Measurements from ENCODE around the gene STARD10.
A peak's percentile ranks its signal among the peaks of the same experiment; 100 is the strongest.

STARD10 gene

GRCh38 chr11:72825661-72826060 lies 31.8 kb upstream of the STARD10 start:
- TF ChIP-seq CTCF (IDR thresholded peaks at IDR 0.05; ENCODE audit: low read depth, low read length, missing control alignments) = no peak
- DNase-seq (ENCODE audit: low read depth) = no peak
- no peak overlapping the region for H3K4me3 ChIP-seq (ENCODE audit: low read depth, low read length)

GRCh38 chr11:72824811-72825505 lies 31.1 kb upstream of the STARD10 start:
- TF ChIP-seq CTCF (IDR thresholded peaks at IDR 0.05; ENCODE audit: low read depth, low read length, missing control alignments) = no peak
- no peak for DNase-seq (ENCODE audit: low read depth)
- no peak overlapping the region for H3K4me3 ChIP-seq (ENCODE audit: low read depth, low read length)

- DNase-seq (ENCODE audit: low read depth) = no peak
- TF ChIP-seq CTCF (IDR thresholded peaks at IDR 0.05; ENCODE audit: low read depth, low read length, missing control alignments) = no peak
- H3K4me3 ChIP-seq (ENCODE audit: low read depth, low read length) = no peak overlapping the region
Measured at GRCh38 chr11:72824020-72824419, 30.2 kb upstream of the STARD10 start.

GRCh38 chr11:72823105-72823804 lies 29.4 kb upstream of the STARD10 start:
- TF ChIP-seq CTCF (IDR thresholded peaks at IDR 0.05; ENCODE audit: low read depth, low read length, missing control alignments) = no peak
- DNase-seq (ENCODE audit: low read depth) = no peak
- H3K4me3 ChIP-seq (ENCODE audit: low read depth, low read length) = no peak overlapping the region

- peak; percentile 21 for TF ChIP-seq CTCF (IDR thresholded peaks at IDR 0.05; ENCODE audit: low read depth, low read length, missing control alignments)
- peak; percentile 45 for DNase-seq (ENCODE audit: low read depth)
- peak overlapping the region; percentile 27 for H3K4me3 ChIP-seq (ENCODE audit: low read depth, low read length)
Measured at GRCh38 chr11:72821920-72822799, 28.3 kb upstream of the STARD10 start.

GRCh38 chr11:72821221-72821919 lies 27.5 kb upstream of the STARD10 start:
- TF ChIP-seq CTCF (IDR thresholded peaks at IDR 0.05; ENCODE audit: low read depth, low read length, missing control alignments) = no peak
- DNase-seq (ENCODE audit: low read depth) = no peak
- peak overlapping the region; percentile 25 for H3K4me3 ChIP-seq (ENCODE audit: low read depth, low read length)
